HL-60/S4 treated with retinoic acid at 250 ng/mL for 4 days and 3 days (cell line): ENCODE results near the gene MYCBP2.
"Not testable (repeated sequence)": the region's sequence is repeated elsewhere in the genome, so short reads cannot be mapped to it uniquely, and the experiment has no call there.

Source experiments
- in situ Hi-C: fragments of 300-500 bp; cut with MboI; formaldehyde crosslinking; loops from 2 replicates; pipeline ENCODE4 v1.7.0; 2022; ENCODE audit warnings: low sequenced_read_pairs

MYCBP2 gene

DNA sequence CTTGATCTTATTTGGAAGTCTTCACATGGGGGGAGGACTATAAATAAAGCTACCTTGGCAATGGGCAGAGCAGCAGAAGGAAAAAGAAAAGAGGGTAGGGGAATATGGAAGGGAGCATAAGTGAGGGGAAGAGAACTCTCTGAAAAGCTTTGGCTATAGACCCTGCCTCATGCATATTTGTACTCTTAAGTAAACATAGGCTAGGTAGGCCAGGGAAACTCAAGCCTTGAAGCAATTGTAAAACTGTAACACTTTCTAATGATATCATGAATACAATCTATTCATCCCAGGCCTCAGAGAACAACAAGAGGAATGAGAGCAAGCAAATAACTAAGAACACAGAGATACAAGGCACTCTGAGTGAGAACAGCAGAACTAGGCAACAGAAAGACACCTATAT, 20.4 kb downstream of the MYCBP2 start:
- in situ Hi-C loops: no loop called here

- in situ Hi-C loops: no loop called here
Observed at GRCh38 chr13:77305266-77305665, 21.6 kb downstream of the MYCBP2 start.

DNA sequence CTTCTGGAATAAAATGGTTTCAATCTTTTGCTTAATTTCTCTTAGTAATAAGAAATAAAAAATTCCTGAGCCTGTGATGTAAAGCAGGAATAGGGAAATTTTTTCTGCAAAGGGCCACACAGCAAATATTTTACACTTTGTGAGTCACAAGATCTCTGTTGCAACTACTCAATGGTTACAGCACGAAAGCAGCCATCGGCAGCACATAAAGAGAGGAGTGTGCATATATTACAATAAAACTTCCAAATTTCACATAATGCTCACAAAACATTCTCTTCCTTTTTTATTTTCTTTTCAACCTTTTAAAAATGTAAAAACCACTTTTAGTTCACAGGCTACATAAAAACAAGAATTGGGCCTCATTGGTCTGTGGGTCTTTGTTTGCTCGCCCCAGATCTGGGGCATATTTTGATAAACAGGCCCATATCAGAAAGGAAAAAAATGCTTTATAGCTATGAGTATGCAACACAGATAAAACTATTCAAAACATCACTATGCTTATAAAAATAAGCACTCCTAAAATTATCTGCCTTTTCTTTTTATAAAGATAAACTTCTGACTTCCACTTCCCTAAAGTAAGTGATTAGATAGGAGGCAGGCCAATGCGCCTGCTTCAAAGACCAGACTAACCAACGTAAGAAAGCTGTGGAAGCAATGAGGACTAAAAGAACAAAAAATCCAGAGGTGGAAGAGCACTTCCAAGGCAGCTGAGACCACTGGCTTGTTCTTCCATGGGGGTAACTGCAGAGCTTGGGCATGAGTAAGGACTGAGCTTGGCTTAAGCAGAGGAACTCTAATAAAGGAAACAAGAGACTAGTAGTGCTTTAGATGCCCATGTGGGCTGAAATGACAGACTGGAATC, 26.5 kb downstream of the MYCBP2 start:
- in situ Hi-C loops: no loop called here

DNA sequence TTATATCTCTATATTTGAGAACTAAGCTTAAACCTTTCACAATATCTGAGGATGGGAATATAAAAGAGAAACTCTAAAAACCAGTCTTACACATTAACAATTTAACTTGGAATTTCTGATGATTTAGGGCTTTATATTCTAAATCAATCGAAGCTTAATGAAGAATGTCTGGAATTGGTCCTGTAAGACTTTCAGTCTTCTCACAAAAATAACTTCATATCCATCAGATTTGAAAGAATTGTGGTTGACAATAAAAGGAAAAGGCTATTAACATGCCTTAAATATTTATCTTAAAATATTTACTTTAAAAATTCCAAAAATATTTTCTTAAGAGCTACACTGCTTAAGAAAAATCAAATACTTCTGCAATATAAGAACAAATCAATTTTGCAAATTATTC, 27.3 kb downstream of the MYCBP2 start:
- in situ Hi-C loops: no loop called here

DNA sequence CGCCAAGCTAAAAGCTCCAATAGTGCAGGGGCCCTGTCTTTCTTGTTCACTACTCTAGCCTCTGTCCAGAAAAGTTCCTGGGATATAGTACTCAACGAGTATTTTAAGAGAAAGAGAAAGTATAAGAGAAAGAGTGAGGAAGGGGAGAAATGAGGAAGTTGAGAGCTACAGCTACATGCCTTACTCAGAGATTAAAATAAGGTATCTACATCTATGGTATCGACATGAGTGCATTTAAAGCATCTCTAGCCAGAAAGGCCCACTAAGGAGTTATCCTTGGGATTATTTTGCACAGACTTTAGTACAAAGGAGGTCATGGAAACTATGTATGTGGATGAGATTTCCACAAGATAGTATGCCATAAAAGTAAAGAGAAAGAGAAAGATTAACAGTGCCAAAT, 28.5 kb downstream of the MYCBP2 start:
- in situ Hi-C loops: no loop called here

GRCh38 chr13:77291774-77292173, 35.1 kb downstream of the MYCBP2 start:
- in situ Hi-C loops: no loop called here

DNA sequence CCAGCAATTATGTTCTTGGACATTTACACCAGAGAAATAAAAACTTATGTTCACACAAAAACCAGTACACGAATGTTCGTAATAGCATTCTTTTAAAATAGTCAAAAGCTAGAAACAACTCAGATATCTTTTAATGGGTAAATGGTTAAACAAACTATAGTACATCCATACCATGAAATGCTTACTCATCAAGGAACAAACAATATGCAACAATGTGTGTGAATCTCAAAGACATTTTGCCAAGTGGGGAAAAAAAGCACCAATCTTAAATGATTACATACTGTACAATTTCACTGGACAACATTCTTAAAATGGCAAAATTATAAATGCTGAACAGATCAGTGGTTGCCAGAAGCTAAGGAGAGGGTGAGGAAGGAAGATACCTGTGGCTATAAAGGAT, 36.6 kb downstream of the MYCBP2 start:
- in situ Hi-C loops: no loop called here

DNA sequence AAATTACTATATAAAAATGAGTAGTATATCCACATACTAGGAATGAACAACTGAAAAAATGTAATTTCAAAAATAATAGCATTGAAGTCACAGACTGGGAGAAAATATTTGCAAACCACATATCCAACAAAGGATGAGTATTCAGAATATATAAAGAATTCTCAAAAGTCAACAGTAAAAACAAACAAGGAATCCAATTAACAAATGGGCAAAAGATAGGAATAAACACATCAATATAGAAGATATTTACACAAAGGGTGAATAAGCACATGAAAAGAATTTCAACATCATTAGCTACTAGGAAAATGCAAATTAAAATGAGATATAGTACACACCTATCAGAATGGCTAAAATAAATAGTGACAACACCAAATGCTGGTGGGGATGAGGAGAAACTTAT, 37.0 kb downstream of the MYCBP2 start:
- in situ Hi-C loops: no loop called here

GRCh38 chr13:77285632-77286031, 41.3 kb downstream of the MYCBP2 start:
- in situ Hi-C loops: not testable (repeated sequence)

DNA sequence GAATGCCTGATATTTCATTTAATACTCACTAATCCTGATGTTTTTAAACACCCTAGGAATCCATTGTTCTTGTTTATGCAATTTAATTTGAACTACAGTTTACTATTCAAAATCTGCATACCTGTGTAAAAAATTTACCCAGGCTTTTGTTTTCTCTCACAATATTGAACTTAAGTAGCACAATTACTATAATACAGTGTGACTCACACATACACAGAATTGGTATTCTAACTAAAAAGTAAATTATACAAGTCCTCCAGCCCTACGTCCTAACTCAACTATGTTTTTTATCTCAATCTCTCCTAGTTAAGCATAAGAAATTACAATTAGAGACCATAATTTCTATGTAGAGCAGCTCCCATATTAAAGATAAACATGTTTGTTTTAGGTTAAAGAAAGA, 41.8 kb downstream of the MYCBP2 start:
- in situ Hi-C loops: no loop called here

DNA sequence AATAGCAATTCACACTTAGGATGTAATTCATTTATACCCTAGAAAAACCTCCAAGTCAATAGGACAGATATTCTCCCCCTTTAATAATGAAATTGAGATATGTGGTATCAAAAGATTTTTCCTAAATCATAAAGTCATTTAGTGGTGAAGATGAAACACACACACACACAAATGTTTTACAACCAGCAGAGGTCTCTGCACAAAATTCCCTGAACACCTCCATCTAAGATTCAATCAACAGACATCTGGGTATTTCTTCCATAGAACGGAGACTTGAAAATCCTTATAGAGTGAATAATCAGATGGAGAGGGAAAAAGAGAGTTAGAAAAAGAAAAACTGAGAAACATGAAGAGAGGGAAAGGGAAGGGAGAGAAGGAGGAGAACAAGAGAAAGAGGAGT, 52.8 kb downstream of the MYCBP2 start:
- in situ Hi-C loops: no loop called here

- in situ Hi-C loops: no loop called here
Observed at GRCh38 chr13:77269141-77269540, 57.8 kb downstream of the MYCBP2 start.

- in situ Hi-C loops: no loop called here
Observed at GRCh38 chr13:77267362-77267761, 59.5 kb downstream of the MYCBP2 start.

DNA sequence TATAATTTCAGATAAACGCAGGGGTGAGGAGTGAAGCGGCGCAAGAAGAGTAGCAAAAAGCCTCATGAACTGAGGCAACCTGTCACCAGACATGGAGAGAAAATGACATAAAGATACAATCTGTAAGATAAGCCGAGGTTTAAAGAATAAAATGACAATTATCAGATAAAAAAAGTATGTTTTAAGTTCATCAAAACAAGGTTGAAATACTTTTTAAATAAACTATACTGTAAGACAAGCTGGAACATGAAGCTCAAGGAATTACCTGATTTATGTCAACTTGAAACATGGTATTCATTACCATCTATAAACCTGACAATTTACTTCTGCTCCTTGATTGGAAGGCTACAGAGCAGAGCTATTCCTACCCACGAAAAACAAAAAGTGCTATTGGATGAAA, 61.6 kb downstream of the MYCBP2 start:
- in situ Hi-C loops: no loop called here

GRCh38 chr13:77262198-77262597, 64.7 kb downstream of the MYCBP2 start:
- in situ Hi-C loops: no loop called here

- in situ Hi-C loops: no loop called here
Observed at GRCh38 chr13:77250975-77251374, 75.9 kb downstream of the MYCBP2 start.

GRCh38 chr13:77245224-77245623, 81.7 kb downstream of the MYCBP2 start:
- in situ Hi-C loops: not testable (repeated sequence)

- in situ Hi-C loops: no loop called here
Observed at GRCh38 chr13:77239312-77239711, 87.6 kb downstream of the MYCBP2 start.

GRCh38 chr13:77235456-77236022, 91.4 kb downstream of the MYCBP2 start:
- in situ Hi-C loops: no loop called here

DNA sequence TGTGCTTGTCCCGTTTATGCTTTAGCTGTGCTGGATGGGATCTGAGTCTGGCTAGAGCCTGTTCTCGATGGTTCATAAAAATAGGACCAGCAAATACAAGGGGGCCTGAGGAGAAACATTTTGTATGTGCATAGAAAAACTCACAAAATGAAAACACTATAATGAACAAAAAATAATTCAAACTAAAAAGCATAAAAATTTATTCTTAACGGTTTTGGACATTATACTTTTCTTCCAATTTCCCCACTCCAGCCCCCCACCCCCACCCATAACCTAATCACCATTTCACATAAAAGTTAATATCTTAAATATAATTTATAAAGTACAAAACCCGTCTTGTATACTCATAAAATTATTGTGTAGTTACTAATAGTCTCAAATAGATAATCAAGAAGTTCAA, 93.7 kb downstream of the MYCBP2 start:
- in situ Hi-C loops: no loop called here

DNA sequence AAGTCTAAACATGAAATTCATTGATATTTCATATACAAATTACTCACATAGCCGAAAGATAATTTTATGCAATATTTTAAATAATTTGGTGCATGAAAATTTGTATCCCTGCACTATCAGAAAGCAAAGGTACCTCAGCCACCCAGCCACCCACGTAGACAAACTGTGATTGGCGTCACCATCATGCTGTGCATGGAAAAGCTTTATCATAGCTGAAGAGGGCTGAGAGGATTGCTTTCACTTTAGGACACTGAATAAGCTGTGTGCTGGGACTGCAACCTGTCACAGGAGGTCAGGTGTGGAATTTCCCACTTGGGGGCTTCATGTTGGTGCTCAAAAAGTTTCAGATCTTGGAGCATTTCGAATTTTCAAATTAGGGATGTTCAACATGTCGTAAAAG, 96.3 kb downstream of the MYCBP2 start:
- in situ Hi-C loops: no loop called here

GRCh38 chr13:77225946-77226345, 100.9 kb downstream of the MYCBP2 start:
- in situ Hi-C loops: no loop called here

DNA sequence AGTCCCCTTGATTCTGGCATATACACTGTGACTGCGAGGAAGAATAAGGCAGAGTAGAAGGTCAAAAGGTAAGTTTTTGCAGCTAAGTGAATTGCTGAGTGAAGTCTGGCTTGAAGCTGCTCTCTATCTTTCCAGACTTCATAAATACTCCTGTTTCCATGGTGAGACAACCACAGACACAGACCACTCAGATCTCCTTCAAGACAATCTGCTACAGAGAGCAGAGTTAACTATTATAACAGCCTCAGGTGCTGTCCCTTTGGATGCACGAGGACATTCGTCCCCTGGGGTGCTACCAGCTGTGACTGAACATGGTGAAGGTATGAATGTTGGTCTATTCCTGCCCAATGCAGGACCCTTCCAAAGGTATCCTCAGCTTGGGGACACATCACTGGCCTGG, 104.0 kb downstream of the MYCBP2 start:
- in situ Hi-C loops: no loop called here
